K562 treated with DMSO at 1 percent for 4 hours (cell line): ENCODE measurements around the gene DCAF4. TPM values are rescaled to one million over a fixed set of nuclear protein-coding genes. Genes with fewer than 3 reads are reported as not detected.

ENCODE experiments used
- total RNA-seq: library from RNA; unstranded; fragments of 300-600 nt; gene quantifications from 2 replicates; pipeline ENCODE4 v1.2.3, GENCODE V29; 2022; ENCODE audit not compliant: insufficient read depth

Gene DCAF4
- 10.4 and 15.0 TPM in 2 replicates for total RNA-seq

DNA sequence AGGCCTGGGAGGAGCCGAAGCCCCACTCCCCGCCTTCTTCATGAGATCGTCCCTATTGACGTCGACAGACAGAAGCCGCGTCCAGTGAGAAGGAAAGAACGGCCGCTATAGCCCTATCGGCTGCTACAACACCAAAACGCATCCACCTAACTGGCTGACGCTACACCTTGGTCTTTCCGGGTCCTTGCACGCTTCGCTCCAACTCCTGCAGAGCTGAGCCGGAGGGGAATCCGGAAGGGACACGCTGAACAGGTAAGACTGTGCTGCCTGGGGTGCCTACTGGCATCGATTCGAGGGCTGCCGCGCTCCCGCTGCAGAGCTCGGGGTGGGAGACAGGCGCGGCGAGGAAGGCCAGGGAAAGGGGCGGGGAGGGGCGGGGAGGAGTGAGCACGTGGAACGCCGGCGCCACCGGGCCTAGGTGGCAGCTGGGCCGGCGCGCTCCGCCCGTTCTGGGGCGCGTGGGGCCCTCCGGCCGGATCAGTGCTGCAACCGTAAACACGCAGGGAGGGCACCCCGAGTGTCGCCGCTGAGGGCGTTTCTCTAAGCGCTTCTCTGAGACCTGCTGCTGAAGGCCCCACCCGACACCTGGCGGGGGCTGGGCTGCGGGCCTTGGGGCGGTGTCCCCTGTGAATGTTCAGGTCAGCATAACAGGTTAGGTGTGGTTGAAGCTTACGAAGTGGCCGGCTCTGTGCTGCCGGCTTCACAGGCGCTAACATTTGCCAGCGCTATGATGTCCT is at the start of gene DCAF4:
TSS of gene DCAF4 (plus strand) at position 173 of the 737 bp plus-strand sequence. CDS start 11,515 bp downstream, outside the sequence.

GRCh38 chr14:72893636-72894322 is 32.5 kb upstream of the DCAF4 start, which contains the start of gene DPF3:
Gene DPF3 (minus strand): TSS chr14:72894101. CDS start chr14:72894088, 13 bp downstream.

Other genes starting within 250 kb of the DCAF4 start
- gene DPF3, start 32.4 kb upstream of the DCAF4 start, total RNA-seq, result 0.73 and 3.5 TPM in 2 replicates
- 21.2 and 24.5 TPM in 2 replicates for gene ZFYVE1, start 100.6 kb downstream of the DCAF4 start, total RNA-seq
- 19.5 and 22.0 TPM in 2 replicates for gene RBM25, start 132.1 kb downstream of the DCAF4 start, total RNA-seq
- gene PSEN1, start 210.0 kb downstream of the DCAF4 start, total RNA-seq, result 16.7 and 23.4 TPM in 2 replicates